HFFc6 (cell line): ENCODE measurements around the gene SZRD1. TPM values are rescaled to one million over a fixed set of nuclear protein-coding genes. Genes with fewer than 3 reads are reported as not detected.

Experiments
- DNase-seq: peaks from one replicate; pipeline ENCODE4 v3.0.0-alpha.2; 2018
- H3K27ac Mint-ChIP-seq: 2 replicates; pipeline ENCODE4 v1.8.0; 2020; ENCODE audit warnings: mild to moderate bottlenecking, mixed read lengths
- H3K27me3 Mint-ChIP-seq: 2 replicates; pipeline ENCODE4 v1.8.0; 2021; ENCODE audit warnings: mild to moderate bottlenecking, moderate library complexity, mixed read lengths; ENCODE audit not compliant: insufficient read depth
- H3K36me3 Mint-ChIP-seq: 2 replicates; pipeline ENCODE4 v1.8.0; 2021; ENCODE audit warnings: low read depth, mixed read lengths
- H3K4me1 Mint-ChIP-seq: 2 replicates; pipeline ENCODE4 v1.8.0; 2020; ENCODE audit warnings: low read depth, mixed read lengths
- H3K4me3 Mint-ChIP-seq: 2 replicates; pipeline ENCODE4 v1.8.0; 2020; ENCODE audit warnings: mild to moderate bottlenecking, moderate library complexity, mixed read lengths
- H3K9me3 Mint-ChIP-seq: 2 replicates; pipeline ENCODE4 v1.8.0; 2020; ENCODE audit warnings: mild to moderate bottlenecking, mixed read lengths
- CTCF ChIP-seq: fragments of 200-600 bp; sonication (generic); IDR thresholded peaks from 2 replicates; pipeline ENCODE4 v1.5.0; 2021; ENCODE audit warnings: antibody characterized with exemption, mild to moderate bottlenecking
- total RNA-seq, 6 experiments: library from RNA; stranded (reverse); fragmentation: NEBNext Ultra II Directional; extraction: Animal tissue kit (Norgen Biotek cat#: 25700); gene quantifications; 2 replicates in 1 of 6; 3 replicates in 5 of 6; pipeline ENCODE4 v1.2.3, GENCODE V29; 2021

The SZRD1 gene
- total RNA-seq, 6 experiments from 2014 or later: 210 to 246 (median 229) TPM

GRCh38 chr1:16385659-16386453, 18.8 kb downstream of the SZRD1 start:
- Mint-ChIP-seq H3K27ac (peak overlapping the region; percentile 49), H3K9me3 (no peaks in the 10 kb centered on the region), H3K27me3 (peaks cover 2% of the 10 kb centered on the region; the same call in 1 of the 2 replicates), H3K4me1 (peaks cover 52% of the 10 kb centered on the region), H3K36me3 (peaks cover 18% of the 10 kb centered on the region), H3K4me3 (peak overlapping the region; percentile 17; the same call in 1 of the 2 replicates)
- no peak for TF ChIP-seq CTCF
- no peak for DNase-seq

- H3K9me3 Mint-ChIP-seq: no peaks in the 10 kb centered on the region
- H3K4me1 Mint-ChIP-seq: peaks cover 59% of the 10 kb centered on the region
- peaks cover 2% of the 10 kb centered on the region; the same call in 1 of the 2 replicates for H3K27me3 Mint-ChIP-seq
- peak overlapping the region; percentile 17; the same call in 1 of the 2 replicates for H3K4me3 Mint-ChIP-seq
- H3K36me3 Mint-ChIP-seq: peaks cover 18% of the 10 kb centered on the region
- H3K27ac Mint-ChIP-seq: peak overlapping the region; percentile 49
- TF ChIP-seq CTCF: no peak
- peak; percentile 80 for DNase-seq
Measured at GRCh38 chr1:16386454-16387113, 19.5 kb downstream of the SZRD1 start.

- Mint-ChIP-seq H3K9me3 (no peaks in the 10 kb centered on the region), H3K4me1 (peaks cover 68% of the 10 kb centered on the region), H3K4me3 (no peak overlapping the region), H3K27me3 (peaks cover 2% of the 10 kb centered on the region; the same call in 1 of the 2 replicates), H3K36me3 (peaks cover 18% of the 10 kb centered on the region), H3K27ac (no peak overlapping the region; the same call in 1 of the 2 replicates)
- no peak for TF ChIP-seq CTCF
- DNase-seq: no peak
Measured at GRCh38 chr1:16387201-16388188, 20.5 kb downstream of the SZRD1 start.

- Mint-ChIP-seq H3K4me3 (no peak overlapping the region), H3K27me3 (no peaks in the 10 kb centered on the region; the same call in 1 of the 2 replicates), H3K9me3 (no peaks in the 10 kb centered on the region), H3K36me3 (peaks cover 4% of the 10 kb centered on the region), H3K27ac (peak overlapping the region; percentile 19; the same call in 1 of the 2 replicates), H3K4me1 (peaks cover 68% of the 10 kb centered on the region)
- DNase-seq: no peak
- no peak for TF ChIP-seq CTCF
Measured at GRCh38 chr1:16391411-16391810, 24.4 kb downstream of the SZRD1 start.
